Measurements from ENCODE around the gene PTGIR.

Gene PTGIR

GRCh38 chr19:46644720-46645119 lies 19.8 kb upstream of the PTGIR start:
- Histone ChIP-seq H3K27me3 (no peaks in the 10 kb centered on the region), H3K36me3 (no peaks in the 10 kb centered on the region), H3K4me3 (ENCODE audit: low read depth, low read length) (no peak overlapping the region), H3K4me1 (peaks cover 6% of the 10 kb centered on the region; the same call in 1 of the 2 replicates), H3K9me3 (no peaks in the 10 kb centered on the region; the same call in 1 of the 2 replicates)
- TF ChIP-seq, protein P1, sequence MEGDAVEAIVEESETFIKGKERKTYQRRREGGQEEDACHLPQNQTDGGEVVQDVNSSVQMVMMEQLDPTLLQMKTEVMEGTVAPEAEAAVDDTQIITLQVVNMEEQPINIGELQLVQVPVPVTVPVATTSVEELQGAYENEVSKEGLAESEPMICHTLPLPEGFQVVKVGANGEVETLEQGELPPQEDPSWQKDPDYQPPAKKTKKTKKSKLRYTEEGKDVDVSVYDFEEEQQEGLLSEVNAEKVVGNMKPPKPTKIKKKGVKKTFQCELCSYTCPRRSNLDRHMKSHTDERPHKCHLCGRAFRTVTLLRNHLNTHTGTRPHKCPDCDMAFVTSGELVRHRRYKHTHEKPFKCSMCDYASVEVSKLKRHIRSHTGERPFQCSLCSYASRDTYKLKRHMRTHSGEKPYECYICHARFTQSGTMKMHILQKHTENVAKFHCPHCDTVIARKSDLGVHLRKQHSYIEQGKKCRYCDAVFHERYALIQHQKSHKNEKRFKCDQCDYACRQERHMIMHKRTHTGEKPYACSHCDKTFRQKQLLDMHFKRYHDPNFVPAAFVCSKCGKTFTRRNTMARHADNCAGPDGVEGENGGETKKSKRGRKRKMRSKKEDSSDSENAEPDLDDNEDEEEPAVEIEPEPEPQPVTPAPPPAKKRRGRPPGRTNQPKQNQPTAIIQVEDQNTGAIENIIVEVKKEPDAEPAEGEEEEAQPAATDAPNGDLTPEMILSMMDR (IDR thresholded peaks at IDR 0.05; ENCODE audit: low read depth, low read length), result no peak
- no peak for DNase-seq

DNA sequence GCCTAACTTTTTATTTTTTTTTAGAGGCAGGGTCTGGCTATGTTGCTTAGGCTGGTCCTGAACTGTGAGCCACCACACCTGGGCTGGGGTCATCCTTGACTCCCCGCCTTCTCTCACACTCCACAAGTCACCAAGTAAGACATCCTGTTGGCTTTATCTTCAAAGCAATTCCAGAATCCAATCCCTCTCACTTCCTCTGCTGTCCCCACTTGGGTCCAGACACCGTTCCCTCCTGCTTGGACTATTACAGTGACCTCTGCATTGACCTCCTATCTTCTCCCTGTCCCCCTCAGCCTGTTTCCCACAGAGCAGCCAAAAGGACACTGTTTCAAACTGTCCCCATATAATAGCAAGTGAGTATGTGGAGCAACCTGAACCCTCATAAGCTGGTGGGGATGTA lies 15.8 kb upstream of the PTGIR start:
- H3K27me3 ChIP-seq, result no peaks in the 10 kb centered on the region
- H3K9me3 ChIP-seq, result no peaks in the 10 kb centered on the region
- TF ChIP-seq, protein P1 (IDR thresholded peaks at IDR 0.05; ENCODE audit: low read depth, low read length), result no peak
- peaks cover 6% of the 10 kb centered on the region; the same call in 1 of the 2 replicates for H3K4me1 ChIP-seq
- no peak overlapping the region for H3K4me3 ChIP-seq (ENCODE audit: low read depth, low read length)
- no peak for DNase-seq
- no peaks in the 10 kb centered on the region for H3K36me3 ChIP-seq

- no peaks in the 10 kb centered on the region for H3K27me3 ChIP-seq
- H3K4me1 ChIP-seq, result peaks cover 11% of the 10 kb centered on the region
- no peaks in the 10 kb centered on the region for H3K9me3 ChIP-seq
- peak overlapping the region; percentile 69 for H3K4me3 ChIP-seq (ENCODE audit: low read depth, low read length)
- no peaks in the 10 kb centered on the region for H3K36me3 ChIP-seq
- TF ChIP-seq, protein P1 (IDR thresholded peaks at IDR 0.05; ENCODE audit: low read depth, low read length), result no peak
- DNase-seq, result peak; percentile 81
Observed at GRCh38 chr19:46639358-46640182, 14.7 kb upstream of the PTGIR start.

DNA sequence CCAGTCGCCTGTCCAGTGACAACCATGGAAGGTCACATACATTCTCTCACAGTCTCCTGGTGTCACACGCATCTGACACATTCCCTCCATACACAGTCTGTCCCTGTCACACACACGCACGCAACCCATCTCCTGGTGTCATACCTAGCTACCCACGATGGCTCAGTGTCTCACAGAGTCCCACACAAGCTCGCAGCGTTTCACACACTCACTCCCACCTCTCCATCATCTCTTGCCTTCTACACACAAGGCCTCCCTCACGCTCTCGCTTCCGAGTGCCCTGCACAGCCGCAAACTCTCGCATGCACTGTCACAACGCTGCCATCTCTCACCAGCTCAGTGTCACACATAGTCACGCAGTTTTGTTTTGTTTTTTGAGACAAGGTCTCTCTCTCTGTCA lies 12.3 kb upstream of the PTGIR start:
- no peaks in the 10 kb centered on the region for H3K27me3 ChIP-seq
- TF ChIP-seq, protein P1 (IDR thresholded peaks at IDR 0.05; ENCODE audit: low read depth, low read length), result no peak
- no peak for DNase-seq
- no peak overlapping the region for H3K4me3 ChIP-seq (ENCODE audit: low read depth, low read length)
- peaks cover 19% of the 10 kb centered on the region for H3K4me1 ChIP-seq
- no peaks in the 10 kb centered on the region for H3K9me3 ChIP-seq
- no peaks in the 10 kb centered on the region for H3K36me3 ChIP-seq

GRCh38 chr19:46635920-46636761 lies 11.3 kb upstream of the PTGIR start, which contains the start of gene GNG8:
TSS of gene GNG8 (minus strand) at chr19:46636202. CDS start at chr19:46634682, 1,520 bp downstream.
- Histone ChIP-seq H3K9me3 (no peaks in the 10 kb centered on the region), H3K4me3 (ENCODE audit: low read depth, low read length) (no peak within 1 kb of the TSS), H3K4me1 (peaks cover 29% of the 10 kb centered on the region), H3K27me3 (no peaks in the 10 kb centered on the region), H3K36me3 (no peaks in the 10 kb centered on the region)
- TF ChIP-seq, protein P1 (IDR thresholded peaks at IDR 0.05; ENCODE audit: low read depth, low read length), result no peak
- DNase-seq, result no peak
